NK-92 treated with Interleukin-12 subunit alpha and Interleukin-12 subunit beta, amount 100 ng/mL, for 24 hours (cell line): ENCODE data around the gene LSM3.

Experiments
- DNase-seq: peaks from one replicate; lab custom pipeline; 2025; lab: John Stamatoyannopoulos, UW

LSM3 gene

GRCh38 chr3:14143271-14144225 is 35.1 kb upstream of the LSM3 start:
- DNase-seq, result no peak

- peak; percentile 62 for DNase-seq
These were observed 34.1 kb upstream of the LSM3 start for GRCh38 chr3:14144423-14145075.

- DNase-seq, result no peak
These were observed 33.4 kb upstream of the LSM3 start for GRCh38 chr3:14145236-14145635.

GRCh38 chr3:14145670-14146380 is 32.8 kb upstream of the LSM3 start:
- no peak for DNase-seq

- DNase-seq, result no peak
These were observed 32.1 kb upstream of the LSM3 start for GRCh38 chr3:14146381-14147065.

GRCh38 chr3:14147066-14147435 is 31.6 kb upstream of the LSM3 start:
- no peak for DNase-seq

- DNase-seq, result no peak
These were observed 31.0 kb upstream of the LSM3 start for GRCh38 chr3:14147617-14148016.

- DNase-seq, result no peak
These were observed 30.3 kb upstream of the LSM3 start for GRCh38 chr3:14148041-14148985.

- no peak for DNase-seq
These were observed 28.5 kb upstream of the LSM3 start for GRCh38 chr3:14150078-14150477.

GRCh38 chr3:14150491-14151230 is 28.0 kb upstream of the LSM3 start:
- DNase-seq, result no peak

- no peak for DNase-seq
These were observed 27.0 kb upstream of the LSM3 start for GRCh38 chr3:14151471-14152083.

- DNase-seq, result no peak
These were observed 26.2 kb upstream of the LSM3 start for GRCh38 chr3:14152233-14152962.

GRCh38 chr3:14152963-14153355 is 25.7 kb upstream of the LSM3 start:
- DNase-seq, result no peak

- DNase-seq, result no peak
These were observed 25.0 kb upstream of the LSM3 start for GRCh38 chr3:14153663-14154062.

- DNase-seq, result no peak
These were observed 24.3 kb upstream of the LSM3 start for GRCh38 chr3:14154276-14154675.

GRCh38 chr3:14154895-14155440 is 23.6 kb upstream of the LSM3 start:
- DNase-seq, result no peak

- no peak for DNase-seq
These were observed 22.4 kb upstream of the LSM3 start for GRCh38 chr3:14156201-14156600.

- DNase-seq, result no peak
These were observed 21.6 kb upstream of the LSM3 start for GRCh38 chr3:14156843-14157561.
